Neural cell (in vitro differentiated cells): Measurements from ENCODE around the gene KRT6C. TPM values are rescaled to one million over a fixed set of nuclear protein-coding genes. Genes with fewer than 3 reads are reported as not detected.

ENCODE experiments used
- H2AFZ ChIP-seq: fragments of 200-600, 300-800 bp; sonication (generic), shearing (Covaris generic); 2 replicates; pipeline ENCODE4 v1.6.0; 2014; ENCODE audit warnings: low read depth, mild to moderate bottlenecking, antibody characterized with exemption, low read length, moderate library complexity
- H3F3A ChIP-seq: fragments of 200-600 bp; shearing (Covaris generic); 2 replicates; pipeline ENCODE4 v1.6.1; 2016; ENCODE audit warnings: mild to moderate bottlenecking, moderate library complexity, mixed read lengths, antibody characterized with exemption, low read length; ENCODE audit not compliant: insufficient read depth, poor library complexity, severe bottlenecking
- H3K27ac ChIP-seq: fragments of 200-600, 300-800 bp; sonication (generic), shearing (Covaris generic); 2 replicates; pipeline ENCODE4 v1.5.1; 2014; ENCODE audit warnings: mild to moderate bottlenecking, low read length, moderate library complexity
- H3K27me3 ChIP-seq: fragments of 300-800, 200-600 bp; sonication (generic), shearing (Covaris generic); 2 replicates; pipeline ENCODE4 v1.6.0; 2014; ENCODE audit warnings: mild to moderate bottlenecking, low read depth, low read length, moderate library complexity; ENCODE audit not compliant: insufficient read depth
- H3K36me3 ChIP-seq: fragments of 300-800, 200-600 bp; sonication (generic), shearing (Covaris generic); 2 replicates; pipeline ENCODE4 v1.5.1; 2014; ENCODE audit warnings: mild to moderate bottlenecking, antibody characterized with exemption, low read length, moderate library complexity; ENCODE audit not compliant: insufficient read depth
- H3K4me2 ChIP-seq: fragments of 300-800, 200-600 bp; sonication (generic), shearing (Covaris generic); 2 replicates; pipeline ENCODE4 v1.6.0; 2014; ENCODE audit warnings: mild to moderate bottlenecking, low read length
- H3K4me3 ChIP-seq: fragments of 300-800, 200-600 bp; sonication (generic), shearing (Covaris generic); 2 replicates; pipeline ENCODE4 v1.5.1; 2014; ENCODE audit warnings: mild to moderate bottlenecking, low read length, moderate library complexity
- H3K79me2 ChIP-seq: fragments of 200-600 bp; shearing (Covaris generic); replicated peaks from 2 replicates; pipeline ENCODE4 v1.6.0; 2014; ENCODE audit warnings: mild to moderate bottlenecking, low read length, moderate library complexity; ENCODE audit not compliant: insufficient read depth
- H3K9ac ChIP-seq: fragments of 300-800, 200-600 bp; sonication (generic), shearing (Covaris generic); 2 replicates; pipeline ENCODE4 v1.6.1; 2016; ENCODE audit warnings: mild to moderate bottlenecking, low read length, mixed read lengths
- H3K9me2 ChIP-seq: fragments of 200-600 bp; shearing (Covaris generic); 2 replicates; pipeline ENCODE4 v1.6.1; 2016; ENCODE audit warnings: mild to moderate bottlenecking, low read length, mixed read lengths; ENCODE audit not compliant: insufficient read depth
- H3K9me3 ChIP-seq: fragments of 200-600, 300-800 bp; sonication (generic), shearing (Covaris generic); 2 replicates; pipeline ENCODE4 v1.6.1; 2016; ENCODE audit warnings: mild to moderate bottlenecking, mixed run types, low read length, moderate library complexity, mixed read lengths
- H4K20me1 ChIP-seq: fragments of 200-600 bp; shearing (Covaris generic); 2 replicates; pipeline ENCODE4 v1.6.1; 2016; ENCODE audit warnings: mild to moderate bottlenecking, mixed run types; ENCODE audit not compliant: insufficient read depth
- EP300 ChIP-seq: fragments of 450-650 bp; conservative IDR thresholded peaks from 2 replicates; pipeline ENCODE4 v1.6.1; 2014; ENCODE audit warnings: antibody characterized with exemption, mild to moderate bottlenecking, moderate library complexity; ENCODE audit not compliant: poor library complexity, severe bottlenecking
- EZH2 ChIP-seq: fragments of 200-600, 300-800 bp; shearing (Covaris generic), sonication (generic); IDR thresholded peaks from 2 replicates; pipeline ENCODE4 v1.6.1; 2014; ENCODE audit warnings: antibody characterized with exemption, low read length, borderline replicate concordance, mild to moderate bottlenecking; ENCODE audit not compliant: insufficient read depth, poor library complexity, severe bottlenecking
- MXI1 ChIP-seq: fragments of 450-650 bp; conservative IDR thresholded peaks from 2 replicates; pipeline ENCODE4 v1.6.1; 2014; ENCODE audit warnings: antibody characterized with exemption, mild to moderate bottlenecking; ENCODE audit not compliant: poor library complexity, severe bottlenecking
- POLR2AphosphoS5 ChIP-seq: IDR thresholded peaks from 2 replicates; pipeline ENCODE4 v1.6.1; 2012
- RAD21 ChIP-seq: fragments of 450-650 bp; conservative IDR thresholded peaks from 2 replicates; pipeline ENCODE4 v1.6.1; 2014; ENCODE audit warnings: antibody characterized with exemption, mild to moderate bottlenecking, moderate library complexity
- SMC3 ChIP-seq: fragments of 450-650 bp; conservative IDR thresholded peaks from 2 replicates; pipeline ENCODE4 v1.6.1; 2014; ENCODE audit warnings: antibody characterized with exemption, mild to moderate bottlenecking, moderate library complexity; ENCODE audit not compliant: poor library complexity
- TAF1 ChIP-seq: IDR thresholded peaks from 2 replicates; pipeline ENCODE4 v1.6.1; 2012; ENCODE audit warnings: low read depth
- polyA plus RNA-seq: library from polyadenylated mRNA; depleted of rRNA; stranded (reverse); fragments of >200 nt; gene quantifications from 2 replicates; pipeline ENCODE4 v1.2.3, GENCODE V29; 2014
- TF ChIP-seq, protein P1 (sequence below): IDR thresholded peaks from 2 replicates; pipeline ENCODE4 v1.6.1; 2012; ENCODE audit warnings: borderline replicate concordance
- TF ChIP-seq, protein P2 (sequence below): fragments of 450-650 bp; IDR thresholded peaks from 2 replicates; pipeline ENCODE4 v1.5.1; 2014; ENCODE audit warnings: antibody characterized with exemption, mild to moderate bottlenecking, moderate library complexity; ENCODE audit not compliant: poor library complexity, severe bottlenecking

Gene KRT6C
- polyA plus RNA-seq, 1 donor from 2014 or later, result not detected

DNA sequence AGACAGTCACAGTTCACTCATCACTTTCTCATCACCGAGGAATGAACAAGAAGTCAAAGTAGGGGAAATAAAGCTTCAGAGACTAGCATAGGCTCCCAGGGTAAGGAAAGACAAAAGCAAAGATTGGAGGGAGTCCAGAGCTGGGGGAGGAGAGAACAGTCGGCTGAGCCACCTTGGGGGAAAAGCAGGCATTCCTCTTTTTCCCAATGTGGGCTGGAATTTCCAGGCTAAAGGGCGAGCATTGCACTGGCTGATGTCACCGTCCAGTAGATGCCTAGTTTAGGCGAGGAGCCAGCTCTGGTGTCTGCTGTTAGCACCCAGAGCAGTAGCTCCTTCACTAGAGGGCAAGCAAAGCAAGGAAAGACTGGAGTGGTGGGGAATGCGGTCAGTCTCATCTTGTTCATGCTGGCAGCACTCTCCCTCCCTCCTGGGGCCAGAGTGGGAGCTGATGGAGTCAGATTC is 31.0 kb downstream of the KRT6C start:
- Histone ChIP-seq H4K20me1 (no peaks in the 10 kb centered on the region), H3K27me3 (no peaks in the 10 kb centered on the region), H3K4me2 (no peak overlapping the region), H3F3A (no peaks in the 10 kb centered on the region), H3K4me3 (no peak overlapping the region), H2AFZ (no peak overlapping the region), H3K79me2 (no peaks in the 10 kb centered on the region), H3K9ac (no peak overlapping the region), H3K27ac (no peak overlapping the region), H3K9me2 (no peaks in the 10 kb centered on the region), H3K9me3 (no peaks in the 10 kb centered on the region), H3K36me3 (no peaks in the 10 kb centered on the region)
- TF ChIP-seq, protein P1, sequence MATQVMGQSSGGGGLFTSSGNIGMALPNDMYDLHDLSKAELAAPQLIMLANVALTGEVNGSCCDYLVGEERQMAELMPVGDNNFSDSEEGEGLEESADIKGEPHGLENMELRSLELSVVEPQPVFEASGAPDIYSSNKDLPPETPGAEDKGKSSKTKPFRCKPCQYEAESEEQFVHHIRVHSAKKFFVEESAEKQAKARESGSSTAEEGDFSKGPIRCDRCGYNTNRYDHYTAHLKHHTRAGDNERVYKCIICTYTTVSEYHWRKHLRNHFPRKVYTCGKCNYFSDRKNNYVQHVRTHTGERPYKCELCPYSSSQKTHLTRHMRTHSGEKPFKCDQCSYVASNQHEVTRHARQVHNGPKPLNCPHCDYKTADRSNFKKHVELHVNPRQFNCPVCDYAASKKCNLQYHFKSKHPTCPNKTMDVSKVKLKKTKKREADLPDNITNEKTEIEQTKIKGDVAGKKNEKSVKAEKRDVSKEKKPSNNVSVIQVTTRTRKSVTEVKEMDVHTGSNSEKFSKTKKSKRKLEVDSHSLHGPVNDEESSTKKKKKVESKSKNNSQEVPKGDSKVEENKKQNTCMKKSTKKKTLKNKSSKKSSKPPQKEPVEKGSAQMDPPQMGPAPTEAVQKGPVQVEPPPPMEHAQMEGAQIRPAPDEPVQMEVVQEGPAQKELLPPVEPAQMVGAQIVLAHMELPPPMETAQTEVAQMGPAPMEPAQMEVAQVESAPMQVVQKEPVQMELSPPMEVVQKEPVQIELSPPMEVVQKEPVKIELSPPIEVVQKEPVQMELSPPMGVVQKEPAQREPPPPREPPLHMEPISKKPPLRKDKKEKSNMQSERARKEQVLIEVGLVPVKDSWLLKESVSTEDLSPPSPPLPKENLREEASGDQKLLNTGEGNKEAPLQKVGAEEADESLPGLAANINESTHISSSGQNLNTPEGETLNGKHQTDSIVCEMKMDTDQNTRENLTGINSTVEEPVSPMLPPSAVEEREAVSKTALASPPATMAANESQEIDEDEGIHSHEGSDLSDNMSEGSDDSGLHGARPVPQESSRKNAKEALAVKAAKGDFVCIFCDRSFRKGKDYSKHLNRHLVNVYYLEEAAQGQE, result no peak
- no peak for TF ChIP-seq EP300

DNA sequence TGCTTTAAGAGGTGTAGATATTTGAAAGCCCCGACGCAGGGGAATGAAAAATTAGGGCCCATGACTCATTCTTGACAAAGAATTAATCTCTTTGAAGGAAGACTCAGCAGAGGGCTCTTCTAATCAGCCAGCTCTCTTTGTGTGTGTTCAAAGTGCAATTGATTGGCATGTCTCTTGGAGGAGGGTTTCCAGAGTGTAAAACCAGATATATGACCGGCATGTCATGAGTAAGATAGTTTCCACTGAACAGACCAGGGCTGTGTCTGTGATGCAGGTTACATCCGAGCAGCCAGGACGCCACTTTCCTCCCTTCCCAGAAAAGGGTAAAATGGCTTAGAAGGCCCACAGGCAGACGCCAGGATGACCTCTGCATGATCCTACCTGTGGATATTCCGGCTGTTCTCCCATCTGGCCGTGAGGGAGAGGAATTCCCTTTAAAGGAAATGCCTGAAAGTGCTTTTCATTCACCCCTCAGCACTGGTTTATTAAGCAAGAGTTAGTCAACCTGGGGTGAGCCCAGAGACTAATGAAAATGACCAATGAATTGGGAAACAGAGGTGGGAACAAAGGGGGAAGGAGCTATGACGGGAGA is 32.2 kb downstream of the KRT6C start:
- H3K27ac ChIP-seq, result no peak overlapping the region
- no peaks in the 10 kb centered on the region for H3K9me2 ChIP-seq
- no peak overlapping the region for H3K4me2 ChIP-seq
- H3K79me2 ChIP-seq, result no peaks in the 10 kb centered on the region
- no peak overlapping the region for H3K9ac ChIP-seq
- H3K36me3 ChIP-seq, result no peaks in the 10 kb centered on the region
- TF ChIP-seq POLR2AphosphoS5 (no peak), RAD21 (no peak), EZH2 (no peak), TAF1 (no peak), SMC3 (no peak)
- no peaks in the 10 kb centered on the region for H3F3A ChIP-seq
- H3K9me3 ChIP-seq, result no peaks in the 10 kb centered on the region
- H3K4me3 ChIP-seq, result no peak overlapping the region
- H4K20me1 ChIP-seq, result no peaks in the 10 kb centered on the region
- H2AFZ ChIP-seq, result no peak overlapping the region
- no peaks in the 10 kb centered on the region for H3K27me3 ChIP-seq

DNA sequence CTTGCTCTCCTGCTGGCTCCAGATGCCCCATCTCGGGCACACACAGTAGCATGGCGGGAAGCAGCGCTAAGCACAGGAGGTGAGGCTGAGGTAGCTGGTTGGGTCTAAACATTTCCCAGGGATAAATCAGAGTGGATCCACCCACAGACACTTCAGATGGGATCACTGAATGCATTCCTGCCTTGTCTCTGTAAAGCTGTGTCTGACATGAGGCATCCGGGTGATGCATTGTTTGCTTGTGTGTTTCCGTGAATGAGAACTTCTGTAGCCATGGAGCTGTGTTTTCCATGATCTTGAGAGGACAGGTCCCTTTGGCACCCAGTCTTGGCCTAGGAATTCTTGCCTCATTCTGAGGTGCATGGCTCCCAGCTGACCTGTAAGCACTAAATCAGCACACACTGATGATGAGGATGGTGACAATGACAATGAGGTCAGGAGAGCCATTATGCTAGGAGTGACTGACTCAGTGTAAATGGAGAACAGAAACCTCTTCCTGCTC is 32.7 kb downstream of the KRT6C start:
- Histone ChIP-seq H3F3A (no peaks in the 10 kb centered on the region), H3K27me3 (no peaks in the 10 kb centered on the region), H4K20me1 (no peaks in the 10 kb centered on the region), H3K36me3 (no peaks in the 10 kb centered on the region), H3K79me2 (no peaks in the 10 kb centered on the region), H3K4me2 (no peak overlapping the region), H3K9me3 (no peaks in the 10 kb centered on the region), H3K9me2 (no peaks in the 10 kb centered on the region), H2AFZ (no peak overlapping the region), H3K9ac (no peak overlapping the region), H3K4me3 (no peak overlapping the region), H3K27ac (no peak overlapping the region)
- TF ChIP-seq EP300 (no peak), POLR2AphosphoS5 (no peak), SMC3 (no peak), EZH2 (no peak), MXI1 (no peak), RAD21 (no peak), TAF1 (no peak)
- TF ChIP-seq, protein P2, sequence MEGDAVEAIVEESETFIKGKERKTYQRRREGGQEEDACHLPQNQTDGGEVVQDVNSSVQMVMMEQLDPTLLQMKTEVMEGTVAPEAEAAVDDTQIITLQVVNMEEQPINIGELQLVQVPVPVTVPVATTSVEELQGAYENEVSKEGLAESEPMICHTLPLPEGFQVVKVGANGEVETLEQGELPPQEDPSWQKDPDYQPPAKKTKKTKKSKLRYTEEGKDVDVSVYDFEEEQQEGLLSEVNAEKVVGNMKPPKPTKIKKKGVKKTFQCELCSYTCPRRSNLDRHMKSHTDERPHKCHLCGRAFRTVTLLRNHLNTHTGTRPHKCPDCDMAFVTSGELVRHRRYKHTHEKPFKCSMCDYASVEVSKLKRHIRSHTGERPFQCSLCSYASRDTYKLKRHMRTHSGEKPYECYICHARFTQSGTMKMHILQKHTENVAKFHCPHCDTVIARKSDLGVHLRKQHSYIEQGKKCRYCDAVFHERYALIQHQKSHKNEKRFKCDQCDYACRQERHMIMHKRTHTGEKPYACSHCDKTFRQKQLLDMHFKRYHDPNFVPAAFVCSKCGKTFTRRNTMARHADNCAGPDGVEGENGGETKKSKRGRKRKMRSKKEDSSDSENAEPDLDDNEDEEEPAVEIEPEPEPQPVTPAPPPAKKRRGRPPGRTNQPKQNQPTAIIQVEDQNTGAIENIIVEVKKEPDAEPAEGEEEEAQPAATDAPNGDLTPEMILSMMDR, result no peak
- TF ChIP-seq, protein P1, result no peak
